Left ventricle myocardium inferior (tissue), 1 donor: ENCODE measurements around the gene SPINK13. TPM values are rescaled to one million over a fixed set of nuclear protein-coding genes. Genes with fewer than 3 reads are reported as not detected.

Experiments used
- DNase-seq: peaks from one replicate; pipeline ENCODE4 v3.0.0-alpha.2; 2020
- H3K27ac ChIP-seq: fragments of 200-600 bp; replicated peaks from 2 replicates; pipeline ENCODE4 v1.8.0; 2021
- H3K27me3 ChIP-seq: fragments of 200-600 bp; 2 replicates; pipeline ENCODE4 v1.8.0; 2021; ENCODE audit warnings: low read depth
- H3K36me3 ChIP-seq: fragments of 200-600 bp; 2 replicates; pipeline ENCODE4 v1.8.0; 2021
- H3K4me1 ChIP-seq: fragments of 200-600 bp; 2 replicates; pipeline ENCODE4 v1.8.0; 2021
- H3K4me3 ChIP-seq: fragments of 200-600 bp; 2 replicates; pipeline ENCODE4 v1.8.0; 2021; ENCODE audit warnings: mild to moderate bottlenecking, moderate library complexity
- H3K9me3 ChIP-seq: fragments of 200-600 bp; replicated peaks from 2 replicates; pipeline ENCODE4 v1.8.0; 2021
- CTCF ChIP-seq: fragments of 200-600 bp; IDR thresholded peaks from 2 replicates; pipeline ENCODE4 v1.8.0; 2021; ENCODE audit warnings: antibody characterized with exemption, mild to moderate bottlenecking, borderline replicate concordance
- intact Hi-C: fragments of 100-400 bp; cut with micrococcal nuclease; formaldehyde crosslinking; loops from one replicate; pipeline ENCODE4 v1.11.0; 2022
- long read RNA-seq: library from polyadenylated mRNA; unstranded; transcript quantifications from one replicate; pipeline ENCODE4 v2.0.0, GENCODE V29; 2021
- total RNA-seq: library from RNA; stranded (reverse); fragmentation: NEBNext Ultra II Directional; extraction: Animal tissue kit (Norgen Biotek cat#: 25700); gene quantifications from one replicate; pipeline ENCODE4 v1.2.1, GENCODE V29; 2021
- donor health status: DM: no; HTN: yes; CAD: no; lungs with severe emphysema.

SPINK13 gene
- not detected for total RNA-seq
- long read RNA-seq, result 0 reads

GRCh38 chr5:148268566-148268965, at the start of gene SPINK13:
Gene SPINK13 (plus strand): TSS chr5:148268794. CDS start chr5:148270073, 1,279 bp downstream.
- intact Hi-C loops, result no loop called here
- TF ChIP-seq CTCF, result no peak
- DNase-seq, result no peak
- H3K4me1 ChIP-seq, result no peaks in the 10 kb centered on the region
- no peak within 1 kb of the TSS for H3K4me3 ChIP-seq
- no peak within 1 kb of the TSS for H3K27ac ChIP-seq
- no peaks in the 10 kb centered on the region for H3K36me3 ChIP-seq
- peaks cover 13% of the 10 kb centered on the region for H3K9me3 ChIP-seq
- H3K27me3 ChIP-seq, result no peaks in the 10 kb centered on the region

DNA sequence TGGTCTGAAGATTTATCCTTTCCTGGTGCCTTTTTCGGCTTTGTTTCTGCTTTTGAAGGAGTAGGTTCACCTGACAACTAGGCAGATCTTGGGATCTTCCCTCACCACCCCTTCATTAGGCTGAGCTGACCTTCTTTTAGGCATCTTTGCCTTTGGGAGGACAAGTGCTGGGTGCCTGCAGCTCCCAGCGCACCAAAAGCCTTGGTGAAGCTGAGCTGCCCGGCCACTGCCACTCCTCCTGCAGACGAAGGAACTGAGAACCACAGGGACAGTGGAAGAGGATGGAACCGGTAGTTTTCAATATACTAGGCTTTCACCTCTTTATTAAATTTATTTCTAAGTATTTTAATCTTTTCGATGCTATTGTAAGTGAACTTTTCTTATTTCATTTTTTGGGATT, 47.1 kb upstream of the SPINK13 start:
- Histone ChIP-seq H3K36me3 (no peaks in the 10 kb centered on the region), H3K4me3 (no peak overlapping the region), H3K27me3 (no peaks in the 10 kb centered on the region), H3K9me3 (peaks cover 9% of the 10 kb centered on the region), H3K27ac (no peak overlapping the region), H3K4me1 (no peaks in the 10 kb centered on the region)
- no peak for TF ChIP-seq CTCF
- no peak for DNase-seq
- intact Hi-C loops, result no loop called here

- Histone ChIP-seq H3K4me3 (no peak overlapping the region), H3K36me3 (no peaks in the 10 kb centered on the region), H3K9me3 (peaks cover 3% of the 10 kb centered on the region), H3K27me3 (no peaks in the 10 kb centered on the region), H3K27ac (no peak overlapping the region), H3K4me1 (no peaks in the 10 kb centered on the region)
- intact Hi-C loops, result no loop called here
- no peak for DNase-seq
- TF ChIP-seq CTCF, result no peak
These were observed 44.4 kb upstream of the SPINK13 start for GRCh38 chr5:148224117-148224742.

DNA sequence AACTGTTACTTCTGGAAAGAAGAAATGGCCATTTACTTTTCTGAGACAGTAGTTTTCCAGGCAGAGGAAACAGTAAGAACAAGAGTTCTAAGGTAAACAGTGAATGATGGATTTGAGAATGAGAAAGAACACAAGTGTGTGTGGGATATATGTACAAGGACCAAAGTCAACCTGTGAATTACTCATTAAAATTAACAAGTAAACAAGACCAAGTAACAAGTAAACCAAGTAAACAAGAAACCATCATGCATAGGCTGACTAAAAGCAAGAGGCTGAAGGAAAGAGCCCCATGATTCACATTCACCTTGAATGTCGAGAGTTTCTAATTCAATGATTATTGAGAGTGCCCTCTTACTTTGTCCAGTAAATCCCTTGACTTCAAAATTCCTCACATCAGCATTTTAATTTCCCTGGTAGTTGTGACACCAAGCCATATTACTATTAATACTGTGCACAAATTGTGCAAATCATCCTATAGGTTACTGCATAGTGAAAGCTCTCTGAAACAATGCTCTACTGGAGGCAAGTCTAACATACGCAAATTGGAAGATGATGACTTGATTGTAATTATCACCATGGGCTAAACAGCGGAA, 40.1 kb upstream of the SPINK13 start:
- no peak for TF ChIP-seq CTCF
- Histone ChIP-seq H3K27ac (no peak overlapping the region), H3K9me3 (peaks cover 3% of the 10 kb centered on the region), H3K4me3 (no peak overlapping the region), H3K27me3 (no peaks in the 10 kb centered on the region), H3K36me3 (no peaks in the 10 kb centered on the region), H3K4me1 (no peaks in the 10 kb centered on the region)
- intact Hi-C loops, result no loop called here
- no peak for DNase-seq

DNA sequence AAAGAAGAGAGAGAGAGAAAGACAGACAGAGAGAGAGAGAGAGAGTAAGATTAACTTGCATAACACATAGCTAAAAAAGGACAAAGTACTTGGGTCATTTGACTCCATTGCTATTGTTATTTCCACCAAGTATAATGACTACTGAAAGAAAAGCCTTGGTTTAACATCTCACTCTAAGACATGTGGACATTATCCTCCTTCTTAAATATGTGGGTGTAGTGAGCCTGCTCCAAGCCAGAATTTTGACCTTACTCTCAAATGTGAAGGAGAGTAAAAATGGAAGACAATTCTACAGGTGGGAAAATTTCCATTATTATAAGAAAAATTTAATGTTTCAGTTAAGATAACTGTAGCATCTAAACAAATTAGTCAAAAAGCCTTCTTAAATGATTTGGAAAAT, 38.8 kb upstream of the SPINK13 start:
- TF ChIP-seq CTCF, result no peak
- Histone ChIP-seq H3K36me3 (no peaks in the 10 kb centered on the region), H3K9me3 (peaks cover 3% of the 10 kb centered on the region), H3K4me3 (no peak overlapping the region), H3K27ac (no peak overlapping the region), H3K4me1 (no peaks in the 10 kb centered on the region), H3K27me3 (no peaks in the 10 kb centered on the region)
- intact Hi-C loops, result no loop called here
- DNase-seq, result no peak
